NCI-H1105 treated with DMSO at 0.1 percent for 48 hours (cell line): Measurements from ENCODE around the gene CARD9.
A peak's percentile ranks its signal among the peaks of the same experiment; 100 is the strongest.
"Not testable (repeated sequence)": the region's sequence is repeated elsewhere in the genome, so short reads cannot be mapped to it uniquely, and the experiment has no call there.

Experiments
- DNase-seq: peaks from one replicate; lab custom pipeline; 2025; lab: John Stamatoyannopoulos, UW

CARD9 gene, protein sequence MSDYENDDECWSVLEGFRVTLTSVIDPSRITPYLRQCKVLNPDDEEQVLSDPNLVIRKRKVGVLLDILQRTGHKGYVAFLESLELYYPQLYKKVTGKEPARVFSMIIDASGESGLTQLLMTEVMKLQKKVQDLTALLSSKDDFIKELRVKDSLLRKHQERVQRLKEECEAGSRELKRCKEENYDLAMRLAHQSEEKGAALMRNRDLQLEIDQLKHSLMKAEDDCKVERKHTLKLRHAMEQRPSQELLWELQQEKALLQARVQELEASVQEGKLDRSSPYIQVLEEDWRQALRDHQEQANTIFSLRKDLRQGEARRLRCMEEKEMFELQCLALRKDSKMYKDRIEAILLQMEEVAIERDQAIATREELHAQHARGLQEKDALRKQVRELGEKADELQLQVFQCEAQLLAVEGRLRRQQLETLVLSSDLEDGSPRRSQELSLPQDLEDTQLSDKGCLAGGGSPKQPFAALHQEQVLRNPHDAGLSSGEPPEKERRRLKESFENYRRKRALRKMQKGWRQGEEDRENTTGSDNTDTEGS

DNA sequence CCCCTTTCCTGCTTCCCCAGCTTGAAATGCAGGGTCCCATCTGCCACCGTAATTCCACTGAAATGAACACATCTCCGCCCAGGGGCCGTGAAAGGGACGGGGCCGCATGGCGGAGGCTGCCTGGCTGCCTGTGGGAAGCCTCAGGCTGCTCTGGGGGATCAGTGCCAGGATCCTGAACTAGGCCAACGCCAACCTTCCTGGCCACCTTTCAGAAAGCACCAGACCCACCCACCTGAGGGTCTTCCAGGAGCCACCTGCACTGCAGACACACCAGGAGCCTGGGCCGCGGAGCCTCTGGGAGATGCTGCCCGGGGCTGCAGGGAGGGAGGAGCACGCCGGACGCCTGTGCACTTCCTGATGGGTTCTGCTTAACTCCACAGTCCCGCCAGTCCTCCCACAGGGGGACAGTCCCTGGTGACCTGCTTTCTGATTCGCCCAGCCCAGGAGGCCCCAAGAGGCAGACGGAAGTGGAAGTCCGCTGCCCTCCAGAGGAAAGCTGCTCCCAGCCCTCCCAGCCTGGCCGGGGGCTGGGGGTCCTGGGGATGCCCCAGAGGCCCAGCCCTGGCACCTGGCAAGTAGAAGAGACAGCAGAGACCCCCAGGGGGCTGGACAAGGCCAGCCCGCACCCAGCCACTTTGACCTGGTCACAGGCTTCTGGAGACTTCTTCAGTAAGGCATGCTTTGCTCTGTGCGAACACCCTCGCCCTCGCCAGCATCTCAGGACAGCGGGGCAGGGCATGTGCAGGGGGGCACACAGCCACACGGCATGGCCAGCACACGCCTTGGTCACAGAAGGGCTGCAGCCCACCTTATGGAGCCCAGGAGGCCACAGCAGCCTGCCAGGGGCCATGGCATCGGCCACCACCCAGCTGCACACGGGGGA lies at the start of gene CARD9:
Gene CARD9 (minus strand): TSS at position 370 of the 883 bp plus-strand sequence. CDS start 1,591 bp downstream, outside the sequence.
- no peak for DNase-seq

DNA sequence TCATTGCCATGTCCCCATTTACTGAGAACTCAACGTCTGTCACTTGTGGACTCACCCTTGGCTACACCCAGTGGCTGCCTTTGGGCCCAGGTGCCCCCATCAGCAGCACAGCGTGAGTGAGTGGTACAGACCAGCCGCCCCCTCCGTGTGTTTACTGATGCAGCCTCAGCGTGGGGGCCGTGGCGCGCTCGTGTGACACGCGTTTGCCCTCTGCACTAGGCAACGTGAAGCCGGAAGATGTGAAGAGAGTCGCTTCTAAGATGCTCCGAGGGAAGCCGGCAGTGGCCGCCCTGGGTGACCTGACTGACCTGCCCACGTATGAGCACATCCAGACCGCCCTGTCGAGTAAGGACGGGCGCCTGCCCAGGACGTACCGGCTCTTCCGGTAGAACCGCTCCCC lies 49.4 kb upstream of the CARD9 start:
- no peak for DNase-seq

DNA sequence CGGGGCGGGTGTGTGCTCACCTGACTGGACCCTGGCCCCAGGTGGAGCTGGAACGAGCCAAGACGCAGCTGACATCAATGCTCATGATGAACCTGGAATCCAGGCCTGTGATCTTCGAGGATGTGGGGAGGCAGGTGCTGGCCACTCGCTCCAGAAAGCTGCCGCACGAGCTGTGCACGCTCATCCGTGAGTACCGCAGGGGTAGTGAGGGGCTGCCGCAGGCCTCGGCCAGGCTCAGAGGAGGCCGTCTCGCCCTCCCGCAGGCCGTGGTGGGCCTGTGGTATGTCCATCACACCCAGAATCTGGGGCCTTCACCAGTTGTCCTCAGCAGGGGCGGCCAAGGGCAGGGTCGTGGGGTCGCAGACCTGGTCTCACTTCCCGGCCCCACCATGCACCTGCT lies 48.3 kb upstream of the CARD9 start:
- DNase-seq: no peak

DNA sequence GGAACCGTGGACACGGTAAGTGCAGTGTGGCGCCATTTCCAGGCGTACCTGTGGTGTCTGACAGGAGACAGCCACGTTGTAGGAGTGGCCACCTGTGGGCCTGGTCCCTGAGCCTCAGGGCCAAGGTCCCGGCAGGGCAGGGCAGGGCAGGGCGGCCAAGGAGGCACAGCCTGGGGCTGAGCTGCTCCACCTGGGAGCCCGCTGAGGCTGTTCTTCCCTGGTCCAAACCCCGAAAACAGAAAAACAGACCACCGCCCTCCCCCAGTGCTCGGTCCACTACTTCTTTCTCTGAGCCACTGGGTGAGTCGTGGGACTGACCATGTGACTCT lies 45.6 kb upstream of the CARD9 start:
- DNase-seq: no peak

DNA sequence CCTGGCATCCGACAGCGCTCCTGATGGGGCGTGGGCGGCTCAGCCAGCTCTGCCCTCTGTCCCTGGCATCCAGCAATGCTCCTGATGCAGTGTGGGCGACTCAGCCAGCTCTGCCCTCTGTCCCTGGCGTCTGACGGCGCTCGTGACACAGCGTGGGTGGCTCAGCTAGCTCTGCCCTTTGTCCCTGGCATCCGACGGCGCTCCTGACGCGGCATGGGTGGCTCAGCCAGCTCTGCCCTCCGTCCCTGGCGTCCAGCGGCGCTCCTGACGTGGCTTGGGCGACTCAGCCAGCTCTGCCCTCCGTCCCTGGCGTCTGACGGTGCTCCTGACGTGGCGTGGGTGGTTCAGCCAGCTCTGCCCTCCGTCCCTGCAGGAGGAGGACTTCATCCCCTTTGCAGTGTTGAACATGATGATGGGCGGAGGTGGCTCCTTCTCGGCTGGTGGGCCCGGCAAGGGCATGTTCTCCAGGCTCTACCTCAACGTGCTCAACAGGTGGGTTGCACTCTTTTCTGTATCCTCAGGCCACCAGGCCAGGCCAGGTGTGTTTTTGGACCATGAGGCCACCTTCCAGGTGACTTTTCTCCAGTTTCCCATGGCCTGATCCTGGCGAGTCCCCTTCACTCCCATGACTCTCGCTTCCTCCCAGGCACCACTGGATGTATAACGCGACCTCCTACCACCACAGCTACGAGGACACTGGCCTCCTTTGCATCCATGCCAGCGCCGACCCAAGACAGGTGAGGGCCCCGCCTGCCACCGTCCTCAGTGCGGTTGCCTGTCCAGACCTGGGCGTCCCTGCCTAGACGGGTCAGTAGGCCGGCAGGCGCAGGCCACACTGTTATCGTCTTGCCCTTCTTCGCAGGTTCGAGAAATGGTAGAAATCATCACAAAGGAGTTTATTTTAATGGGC lies 45.0 kb upstream of the CARD9 start:
- DNase-seq: no peak

DNA sequence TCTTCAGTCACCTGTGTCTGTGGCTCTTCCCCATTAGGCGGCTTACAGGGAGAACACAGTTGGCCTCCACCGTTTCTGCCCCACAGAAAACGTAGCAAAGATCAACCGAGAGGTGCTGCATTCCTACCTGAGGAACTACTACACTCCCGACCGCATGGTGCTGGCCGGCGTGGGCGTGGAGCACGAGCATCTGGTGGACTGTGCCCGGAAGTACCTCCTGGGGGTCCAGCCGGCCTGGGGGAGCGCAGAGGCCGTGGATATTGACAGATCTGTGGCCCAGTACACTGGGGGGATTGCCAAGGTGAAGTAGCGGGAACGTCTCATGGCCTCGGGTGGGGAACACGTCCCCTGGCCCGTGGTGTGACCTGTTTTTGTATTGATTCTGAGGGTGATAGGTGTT lies 43.4 kb upstream of the CARD9 start:
- no peak for DNase-seq

DNA sequence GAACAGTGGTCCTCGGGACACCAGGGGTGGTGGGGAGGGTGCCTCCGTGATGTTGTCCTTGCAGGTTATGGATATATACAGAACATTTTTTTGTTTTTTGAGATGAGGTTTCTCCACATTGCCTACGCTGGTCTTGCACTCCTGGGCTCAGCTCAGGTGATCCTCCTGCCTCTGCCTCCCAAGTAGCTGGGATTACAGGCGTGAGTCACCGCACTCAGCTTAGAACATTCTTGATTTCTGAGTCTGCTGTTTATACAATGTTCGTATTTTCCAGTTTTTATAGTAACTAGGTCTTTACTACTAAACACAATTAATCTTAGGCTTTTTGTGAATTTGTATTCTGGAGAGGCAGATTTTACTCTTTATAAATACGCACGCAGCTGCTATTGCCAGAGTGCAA lies 43.0 kb upstream of the CARD9 start:
- DNase-seq: no peak

DNA sequence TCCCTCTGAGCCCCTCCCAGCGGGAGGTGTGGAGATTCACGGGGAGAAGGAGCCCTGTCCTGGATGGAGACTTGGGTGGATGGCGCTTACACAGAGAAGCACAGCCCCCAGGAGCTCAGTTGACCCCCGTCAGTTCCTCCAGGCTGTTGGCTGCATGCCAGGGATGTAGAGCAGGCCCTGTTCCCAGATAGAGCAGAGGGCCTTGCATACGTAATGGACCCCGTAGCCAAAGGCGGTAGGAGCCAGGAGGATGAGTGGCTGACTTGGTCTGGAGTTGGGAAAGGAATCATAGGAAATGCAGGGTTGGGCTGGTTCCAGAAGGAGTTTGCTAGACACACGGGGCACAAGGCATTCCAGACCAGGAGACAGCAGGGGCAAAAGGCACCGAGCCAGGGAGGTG lies 39.5 kb upstream of the CARD9 start:
- DNase-seq: no peak

DNA sequence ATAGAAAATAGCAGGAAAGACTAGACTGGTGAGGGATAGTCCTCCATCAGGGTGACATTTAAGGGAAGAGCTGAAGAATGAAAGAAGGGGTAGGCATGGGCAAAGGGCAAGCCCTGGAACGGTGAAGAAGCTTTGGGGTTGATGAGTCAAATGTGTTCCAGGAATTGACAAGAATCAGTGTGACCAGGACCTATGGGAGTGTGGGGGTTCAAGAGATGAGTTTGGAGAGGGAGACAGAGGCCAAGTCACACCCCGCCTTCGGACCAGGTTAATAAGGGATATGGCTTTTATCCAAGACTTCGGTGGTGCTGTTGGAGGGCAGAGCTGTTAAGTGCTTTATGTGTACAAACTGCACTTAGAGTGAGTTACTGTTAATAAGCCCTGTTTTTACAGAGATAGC lies 37.9 kb upstream of the CARD9 start:
- DNase-seq: no peak

DNA sequence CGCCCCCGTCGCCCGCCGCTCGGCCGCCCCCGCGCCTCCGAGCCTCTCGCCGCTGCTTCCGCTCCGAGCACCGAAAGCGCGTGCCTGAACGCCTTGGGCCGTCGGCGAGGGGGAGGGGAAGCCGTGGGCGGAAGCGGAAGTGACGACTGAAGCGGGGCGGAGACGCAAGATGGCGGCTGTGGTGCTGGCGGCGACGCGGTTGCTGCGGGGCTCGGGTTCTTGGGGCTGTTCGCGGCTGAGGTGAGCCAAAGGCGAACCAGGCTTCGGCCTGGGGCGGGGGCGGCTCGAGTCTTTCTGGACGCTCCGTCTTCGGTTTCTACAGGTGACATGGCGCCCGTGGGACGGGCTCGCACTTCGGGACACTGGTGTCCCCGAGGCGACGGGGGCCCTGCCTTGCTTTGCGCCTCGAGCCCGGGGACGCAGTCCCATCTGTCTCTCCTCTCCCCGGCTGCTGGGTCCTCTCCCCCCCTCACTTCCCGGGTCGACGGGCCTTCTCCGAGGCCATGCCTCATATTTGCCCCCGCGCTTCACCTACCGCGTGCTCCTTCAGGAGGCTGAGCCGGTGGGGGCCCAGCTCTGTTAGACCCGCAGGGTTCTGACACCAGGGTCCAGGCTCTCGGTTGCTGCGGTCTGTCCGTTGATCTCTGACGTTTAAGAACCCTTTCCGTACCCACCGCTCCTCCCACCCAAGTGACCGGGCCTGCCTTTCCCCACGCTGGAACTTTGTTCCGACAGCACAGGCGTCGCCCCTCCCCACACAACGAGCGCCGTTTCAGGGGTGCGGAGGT lies 37.2 kb upstream of the CARD9 start, which contains the start of the genes ENTR1 and PMPCA:
Gene ENTR1 (minus strand): TSS at position 115 of the 788 bp plus-strand sequence. CDS start 217 bp downstream, outside the sequence.
Gene PMPCA (plus strand): TSS at position 159 of the 788 bp plus-strand sequence. CDS start 11 bp downstream, at position 170.
- DNase-seq: peak; percentile 68

DNA sequence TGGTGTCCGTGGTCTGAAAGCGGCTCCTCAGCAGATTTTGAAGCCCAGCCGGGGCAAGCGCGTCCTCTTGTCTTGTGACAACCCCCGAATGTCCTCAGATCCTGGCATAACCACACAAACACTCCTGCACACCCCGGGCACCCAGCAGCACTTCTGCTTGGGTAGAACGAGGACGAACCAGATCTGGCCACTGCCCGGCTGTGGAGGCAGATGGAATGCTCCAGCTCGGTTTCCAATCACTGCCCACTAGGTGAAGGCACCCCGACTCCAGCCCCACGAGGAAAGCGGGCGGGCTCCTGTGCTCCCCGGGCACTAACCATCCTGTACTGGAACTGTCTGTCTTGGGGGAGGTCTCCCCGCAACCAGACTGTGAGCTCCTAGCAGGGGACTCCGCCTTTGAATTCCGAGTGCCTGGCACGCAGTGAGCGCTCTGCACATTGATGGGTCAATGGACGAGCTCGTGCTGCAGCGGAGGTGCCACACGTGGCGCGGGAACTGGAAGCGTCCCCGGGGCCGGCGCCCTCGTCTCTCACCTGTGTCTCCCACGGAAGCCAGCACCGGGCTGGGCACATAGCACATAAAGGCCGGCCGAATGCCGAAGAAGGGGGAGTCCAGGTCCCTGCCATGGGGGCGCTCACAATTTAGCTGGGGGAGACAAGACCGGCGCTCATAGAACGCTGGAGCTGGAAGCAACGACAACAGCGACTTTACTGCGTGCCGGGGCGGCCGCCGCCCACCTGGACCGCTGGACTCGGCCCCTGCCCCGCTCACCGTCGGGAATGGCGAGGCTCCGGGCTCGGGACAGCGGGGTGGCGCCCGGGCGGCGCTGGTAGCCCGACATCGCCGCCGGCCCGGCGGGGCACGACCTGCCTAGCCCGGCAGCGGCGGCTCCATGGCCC lies 36.3 kb upstream of the CARD9 start:
- no peak for DNase-seq

DNA sequence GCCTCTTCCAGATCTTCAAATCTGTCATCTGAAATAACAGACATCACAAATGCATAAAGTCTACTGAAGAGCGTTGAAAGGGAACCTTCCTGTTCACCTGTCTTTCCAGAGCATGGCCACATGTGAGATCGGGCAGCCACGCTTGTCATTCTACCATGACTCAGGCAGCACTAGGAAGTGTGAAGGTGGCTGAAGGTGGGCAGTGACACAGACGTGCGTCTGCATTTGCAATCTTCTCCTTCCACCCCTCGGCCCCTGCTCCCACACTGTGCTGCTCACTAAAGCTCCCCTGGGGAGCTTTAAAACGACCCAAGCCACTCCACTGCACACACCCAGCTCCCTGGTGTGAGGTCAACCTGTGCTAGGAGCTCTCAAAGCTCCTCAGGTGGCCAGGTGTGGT lies 34.4 kb upstream of the CARD9 start:
- DNase-seq: no peak

DNA sequence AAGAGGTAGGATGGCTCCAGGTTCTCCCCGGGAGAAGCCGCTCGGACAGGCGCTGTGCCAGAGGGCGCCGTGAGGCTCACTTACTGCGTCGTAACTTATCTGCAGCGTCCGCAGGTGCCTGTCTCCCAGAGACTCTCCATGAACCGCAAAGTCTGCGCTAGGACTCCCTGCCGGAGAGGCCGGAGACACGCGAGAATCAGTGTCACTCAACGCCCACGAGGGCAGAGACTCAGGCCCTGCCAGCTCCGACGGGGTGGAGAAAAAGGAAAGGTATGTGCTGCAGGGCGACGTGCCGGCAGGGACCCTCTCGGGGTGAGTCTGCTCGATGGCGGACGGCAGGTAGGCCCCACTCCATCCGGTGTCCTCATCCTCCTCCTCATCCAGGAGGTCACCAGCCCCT lies 33.6 kb upstream of the CARD9 start:
- not testable (repeated sequence) for DNase-seq

DNA sequence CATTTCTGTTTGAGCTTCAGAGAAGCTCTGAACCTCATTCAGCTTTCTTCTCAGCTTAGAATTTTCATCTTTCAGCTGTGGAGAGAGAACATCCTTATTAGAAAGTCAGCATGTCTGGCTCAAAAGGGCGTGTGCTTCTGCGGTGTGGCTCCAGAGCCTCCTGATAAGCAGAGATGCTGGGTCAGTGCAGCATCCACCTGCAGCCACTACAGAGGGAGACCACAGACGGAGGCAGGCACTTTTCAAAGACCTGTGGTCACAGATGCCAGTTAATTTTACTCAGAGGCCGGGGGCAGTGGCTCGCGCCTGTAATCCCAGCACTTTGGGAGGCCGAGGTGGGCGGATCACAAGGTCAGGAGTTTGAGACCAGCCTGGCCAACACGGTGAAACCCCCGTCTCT lies 32.4 kb upstream of the CARD9 start:
- DNase-seq: not testable (repeated sequence)

DNA sequence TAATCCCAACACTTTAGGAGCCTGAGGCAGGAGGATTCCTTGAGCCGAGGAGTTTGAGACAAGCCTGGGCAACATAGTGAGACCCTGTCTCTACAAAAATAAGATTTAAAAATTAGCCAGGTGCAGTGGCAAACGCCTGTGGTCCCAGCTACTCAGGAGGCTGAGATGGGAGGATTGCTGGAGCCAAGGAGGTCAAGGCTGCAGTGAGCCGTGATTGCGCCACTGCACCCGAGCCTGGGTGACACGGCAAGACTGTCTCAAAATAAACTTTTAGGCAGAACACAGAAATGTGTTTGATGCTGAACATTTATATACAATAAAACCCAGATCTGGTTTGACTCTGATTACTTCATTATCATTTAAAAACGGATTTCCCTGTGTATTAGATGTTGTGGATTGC lies 32.0 kb upstream of the CARD9 start:
- no peak for DNase-seq

DNA sequence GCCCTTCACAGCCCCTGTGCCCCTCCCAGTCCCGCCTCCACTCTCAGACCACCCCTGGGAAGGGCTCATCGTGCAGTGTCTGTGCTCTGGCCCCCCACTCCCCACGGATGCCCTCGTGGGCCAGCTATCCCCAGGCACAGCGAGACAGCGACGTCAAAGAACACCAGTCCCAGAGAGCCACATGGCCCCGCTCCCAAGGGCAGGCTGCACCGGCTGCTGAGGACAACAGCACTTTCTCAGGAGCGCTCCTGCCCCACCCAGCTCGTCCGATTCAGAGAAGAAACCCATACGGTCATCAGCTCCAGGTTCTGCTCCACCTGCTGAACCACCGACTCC lies 31.3 kb upstream of the CARD9 start:
- no peak for DNase-seq

DNA sequence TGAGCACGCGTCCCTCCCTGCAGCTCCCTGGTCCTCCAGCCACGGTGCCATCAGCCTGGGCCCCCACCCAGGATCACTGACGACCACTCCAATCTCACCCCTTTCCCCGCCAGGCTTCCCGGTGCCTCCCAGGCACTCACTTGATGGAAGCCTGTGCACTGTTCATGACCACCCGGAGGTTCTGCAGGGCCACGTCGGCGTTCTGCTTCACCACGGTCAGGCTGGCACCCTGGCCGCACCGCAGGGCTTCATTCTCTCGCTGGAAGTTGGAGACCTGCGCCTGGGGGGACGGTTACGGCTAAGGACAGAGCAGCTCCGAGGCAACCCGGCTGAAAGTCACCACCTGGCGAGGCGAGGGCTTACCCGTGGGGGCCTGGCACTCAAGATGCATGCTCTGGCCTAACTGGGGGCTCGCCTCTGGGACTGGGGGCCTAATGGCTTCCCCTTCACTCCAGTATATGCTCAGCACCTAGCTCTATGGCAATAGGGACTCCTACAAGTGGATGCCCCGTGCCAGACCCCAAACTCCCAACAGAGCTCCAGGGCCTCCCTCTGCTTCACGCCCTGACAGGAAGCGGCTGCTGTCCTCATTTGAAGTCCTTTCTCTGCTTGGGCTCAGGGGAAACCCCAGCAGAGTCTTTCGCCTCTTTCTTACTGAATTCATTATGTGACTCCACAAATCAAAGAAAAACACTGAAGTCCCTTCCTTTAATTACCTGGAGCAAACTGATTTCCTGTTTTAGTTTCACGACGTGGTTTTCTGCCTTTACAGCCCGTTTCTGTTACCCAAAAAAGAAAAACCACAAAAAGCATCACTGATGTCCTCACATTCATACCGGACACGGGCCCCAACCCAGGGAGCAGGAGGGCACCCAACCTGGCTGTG lies 30.7 kb upstream of the CARD9 start:
- DNase-seq: no peak

DNA sequence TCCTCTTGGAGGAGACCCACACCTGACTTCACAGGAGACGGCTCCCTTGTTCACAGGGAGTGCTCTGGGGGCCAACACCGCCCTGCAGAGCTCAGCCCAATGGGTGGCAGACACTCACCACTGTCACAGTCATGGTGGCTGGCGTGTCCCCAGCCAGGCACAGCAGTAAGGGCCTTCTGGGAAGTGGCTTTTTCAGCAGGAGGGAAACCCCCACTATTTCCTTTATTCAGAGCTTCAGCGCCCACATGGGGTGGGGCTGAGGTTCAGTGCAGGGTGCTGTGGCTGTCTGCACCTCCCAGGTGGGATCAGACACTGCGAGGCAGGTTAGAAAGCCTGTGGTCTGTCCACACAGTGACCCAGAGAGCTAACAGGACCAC lies 30.1 kb upstream of the CARD9 start:
- no peak for DNase-seq

DNA sequence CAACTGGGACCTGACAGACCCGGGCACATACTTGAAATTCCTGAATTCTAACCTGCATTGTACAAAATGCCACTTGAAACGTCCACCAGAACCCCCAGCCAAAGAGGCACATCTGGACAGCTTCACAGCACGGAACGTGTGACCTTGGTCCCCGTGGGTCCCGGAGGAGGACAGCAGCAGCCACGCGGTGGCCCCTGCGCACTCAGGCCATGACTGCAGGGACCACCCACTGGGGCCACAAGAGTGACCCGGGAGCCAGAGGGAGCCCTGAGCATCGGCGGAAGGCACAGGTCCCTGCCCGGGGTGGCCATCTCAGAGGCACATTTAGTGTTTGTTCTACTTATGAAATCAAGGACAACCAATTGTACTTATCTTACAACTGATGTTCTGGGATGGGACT lies 28.6 kb upstream of the CARD9 start:
- no peak for DNase-seq
